GM18870 (cell line): Measurements from ENCODE around the gene CHRNA5.
"Not testable (repeated sequence)": the region's sequence is repeated elsewhere in the genome, so short reads cannot be mapped to it uniquely, and the experiment has no call there.

Experiments used
- ATAC-seq: cut with Tn5 transposase; IDR thresholded peaks from one replicate; pipeline ENCODE4 v1.9.1; 2021; ENCODE audit warnings: moderate library complexity; ENCODE audit not compliant: unreplicated experiment

Gene CHRNA5

DNA sequence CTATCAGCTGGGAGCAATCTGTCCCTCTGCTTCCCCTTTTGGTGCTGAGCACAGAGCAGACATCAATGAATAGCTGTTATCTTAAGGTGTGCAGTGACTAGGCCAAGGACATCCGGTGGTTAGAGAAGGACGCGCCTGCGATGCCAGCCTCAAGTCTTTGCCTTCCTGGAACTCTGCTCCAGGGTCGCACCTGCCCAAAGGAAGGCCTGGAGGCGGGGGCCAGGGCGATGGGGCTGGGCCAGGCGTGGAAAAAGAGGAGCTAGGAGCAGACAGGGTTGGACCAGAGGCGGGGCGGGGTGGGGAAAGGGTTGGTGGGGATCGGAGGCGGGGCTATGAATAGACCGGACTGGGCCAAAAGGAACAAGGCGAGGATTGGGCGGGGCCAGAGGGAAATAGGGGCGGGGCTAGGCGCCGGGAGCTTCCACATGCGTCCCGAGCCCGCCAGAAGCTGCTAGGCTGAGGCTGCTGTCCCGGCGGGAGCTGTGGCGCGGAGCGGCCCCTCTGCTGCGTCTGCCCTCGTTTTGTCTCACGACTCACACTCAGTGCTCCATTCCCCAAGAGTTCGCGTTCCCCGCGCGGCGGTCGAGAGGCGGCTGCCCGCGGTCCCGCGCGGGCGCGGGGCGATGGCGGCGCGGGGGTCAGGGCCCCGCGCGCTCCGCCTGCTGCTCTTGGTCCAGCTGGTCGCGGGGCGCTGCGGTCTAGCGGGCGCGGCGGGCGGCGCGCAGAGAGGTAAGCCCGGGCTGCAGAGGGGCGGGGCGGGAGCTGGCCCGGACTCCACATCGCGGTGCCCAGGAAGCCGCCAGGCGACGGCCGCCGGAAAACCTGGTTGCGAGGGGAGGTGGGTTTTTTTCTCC lies at the start of gene CHRNA5:
Gene CHRNA5 (plus strand): TSS at position 424 of the 854 bp plus-strand sequence. CDS start 200 bp downstream, at position 624.
- ATAC-seq: peak; percentile 49

DNA sequence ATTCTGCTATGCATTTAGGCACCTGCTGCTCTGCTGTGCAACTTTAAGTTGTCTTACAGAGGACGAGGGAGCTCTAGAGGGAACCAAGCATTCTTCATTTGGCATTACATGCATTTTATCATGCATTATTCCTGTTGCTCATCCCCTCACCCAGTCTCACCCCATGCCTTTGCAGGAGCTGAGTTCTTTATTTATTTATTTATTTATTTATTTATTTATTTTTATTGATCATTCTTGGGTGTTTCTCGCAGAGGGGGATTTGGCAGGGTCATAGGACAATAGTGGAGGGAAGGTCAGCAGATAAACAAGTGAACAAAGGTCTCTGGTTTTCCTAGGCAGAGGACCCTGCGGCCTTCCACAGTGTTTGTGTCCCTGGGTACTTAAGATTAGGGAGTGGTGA lies 45.3 kb upstream of the CHRNA5 start:
- not testable (repeated sequence) for ATAC-seq

DNA sequence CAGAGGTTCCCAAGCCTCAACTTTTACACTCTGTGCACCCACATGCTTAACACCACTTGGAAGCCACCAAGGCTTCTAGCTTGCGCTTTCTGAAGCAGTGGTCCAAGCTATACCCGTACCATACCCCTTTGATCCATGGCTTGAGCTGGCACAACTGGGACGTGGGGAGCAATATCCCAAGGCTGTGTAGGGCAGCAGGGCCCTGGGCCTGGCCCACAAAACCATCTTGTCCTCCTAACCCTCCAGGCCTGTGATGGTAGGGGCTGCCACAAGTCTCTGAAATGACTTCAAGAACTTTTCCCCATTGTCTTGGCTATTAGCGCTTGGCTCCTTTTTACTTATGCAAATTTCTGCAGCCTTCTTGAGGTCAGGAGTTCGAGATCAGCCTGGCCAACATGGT lies 41.1 kb upstream of the CHRNA5 start:
- no peak for ATAC-seq

DNA sequence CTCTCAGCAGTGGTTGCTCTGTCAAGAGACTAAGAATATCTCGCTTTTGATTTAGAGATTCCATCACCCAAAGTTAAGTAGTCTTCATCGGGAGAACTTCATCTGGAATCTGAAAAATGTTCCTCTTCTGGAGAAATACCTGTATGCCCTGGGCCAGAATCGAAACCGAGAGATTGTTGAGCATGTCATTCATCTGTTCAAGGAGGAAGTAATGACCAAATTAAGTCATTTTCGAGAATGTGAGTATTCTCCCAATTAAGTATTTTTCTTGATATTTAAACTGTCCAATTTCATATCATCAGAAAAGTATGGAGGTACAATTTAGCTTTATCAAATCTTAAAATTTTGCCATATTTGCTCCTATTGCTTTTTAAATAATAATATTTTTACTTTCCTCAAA lies 38.0 kb upstream of the CHRNA5 start:
- ATAC-seq: no peak

DNA sequence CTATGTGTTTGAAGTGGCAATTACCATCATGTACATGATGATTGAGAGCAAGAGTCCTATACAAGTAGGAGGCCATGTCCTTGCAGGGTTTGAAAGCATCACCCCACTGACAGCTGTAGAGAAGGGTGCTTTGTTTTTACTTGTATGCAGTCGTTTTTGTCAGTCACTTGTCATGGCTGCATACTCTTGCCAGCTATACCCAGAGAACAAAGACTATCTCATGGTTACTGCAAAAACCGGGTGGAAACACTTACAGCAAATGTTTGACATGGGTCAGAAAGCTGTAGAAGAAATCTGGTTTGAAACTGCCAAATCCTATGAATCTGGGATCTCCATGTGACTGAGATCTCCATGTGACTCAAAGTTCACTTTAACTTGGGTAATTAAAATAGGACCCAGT lies 32.0 kb upstream of the CHRNA5 start:
- ATAC-seq: no peak

DNA sequence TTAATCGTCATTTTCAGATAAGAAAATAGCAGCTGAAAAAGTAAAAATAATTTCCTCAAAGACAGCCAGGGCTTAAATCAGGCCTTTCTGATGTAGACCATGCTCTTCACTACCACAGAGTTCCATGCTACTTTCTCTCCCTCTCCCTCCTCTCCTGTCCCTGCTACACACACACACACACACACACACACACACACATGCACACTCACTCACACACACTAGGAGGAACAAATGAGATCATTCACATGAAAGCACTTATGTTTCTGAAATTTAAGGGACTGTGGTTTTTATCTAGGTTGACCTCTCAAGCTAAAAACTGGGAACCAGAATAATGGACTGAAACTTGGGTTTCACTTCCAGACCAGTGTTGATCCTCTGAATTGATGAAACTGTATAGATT lies 29.2 kb upstream of the CHRNA5 start:
- ATAC-seq: no peak

DNA sequence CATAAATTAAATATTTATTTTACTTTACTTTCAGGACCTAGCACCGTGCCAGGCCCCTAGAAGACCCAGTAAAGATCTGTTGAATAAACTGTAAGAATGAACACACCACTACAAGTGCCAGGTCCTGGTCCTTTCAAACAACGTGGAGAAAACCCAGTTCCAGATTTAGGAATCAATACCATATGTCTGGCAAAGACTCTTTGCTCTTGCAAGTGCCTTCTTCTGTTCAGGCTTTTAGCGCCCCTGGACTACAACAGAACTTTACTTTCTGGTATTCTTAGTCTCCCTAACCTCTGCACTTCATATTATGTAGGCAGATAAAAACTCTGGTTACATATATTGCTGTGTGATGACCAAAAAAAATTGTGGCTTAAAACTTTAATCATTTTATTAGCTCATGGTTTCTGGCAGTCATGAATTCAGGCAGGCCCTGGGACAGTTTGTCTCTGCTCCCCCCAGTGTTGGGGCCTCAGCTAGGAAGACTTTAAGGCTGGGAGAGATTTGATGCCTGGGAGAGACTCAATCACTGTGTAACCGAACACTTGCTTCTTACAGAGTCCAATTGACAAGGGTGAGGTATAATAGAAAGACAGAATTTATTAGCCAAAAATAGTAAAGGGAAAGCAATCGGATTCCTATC lies 27.9 kb upstream of the CHRNA5 start:
- ATAC-seq: no peak

DNA sequence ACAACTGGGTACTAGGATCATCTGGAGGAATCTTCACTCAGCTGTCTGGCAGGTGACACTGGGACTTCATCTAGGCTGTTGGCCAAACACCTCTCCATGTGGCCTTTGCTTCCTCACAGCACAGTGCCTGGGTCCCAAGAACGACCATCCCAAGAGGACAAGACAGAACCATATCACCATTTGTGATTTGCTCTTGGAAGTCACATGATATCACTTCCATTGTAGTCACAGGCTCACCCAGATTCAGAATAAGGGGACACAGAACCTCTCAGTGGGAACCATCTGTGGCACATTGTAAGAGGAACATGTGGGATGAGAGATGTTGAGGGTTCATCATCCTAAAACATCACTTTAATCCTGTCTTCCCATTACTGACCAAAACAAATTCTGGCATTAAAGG lies 27.0 kb upstream of the CHRNA5 start:
- ATAC-seq: no peak

DNA sequence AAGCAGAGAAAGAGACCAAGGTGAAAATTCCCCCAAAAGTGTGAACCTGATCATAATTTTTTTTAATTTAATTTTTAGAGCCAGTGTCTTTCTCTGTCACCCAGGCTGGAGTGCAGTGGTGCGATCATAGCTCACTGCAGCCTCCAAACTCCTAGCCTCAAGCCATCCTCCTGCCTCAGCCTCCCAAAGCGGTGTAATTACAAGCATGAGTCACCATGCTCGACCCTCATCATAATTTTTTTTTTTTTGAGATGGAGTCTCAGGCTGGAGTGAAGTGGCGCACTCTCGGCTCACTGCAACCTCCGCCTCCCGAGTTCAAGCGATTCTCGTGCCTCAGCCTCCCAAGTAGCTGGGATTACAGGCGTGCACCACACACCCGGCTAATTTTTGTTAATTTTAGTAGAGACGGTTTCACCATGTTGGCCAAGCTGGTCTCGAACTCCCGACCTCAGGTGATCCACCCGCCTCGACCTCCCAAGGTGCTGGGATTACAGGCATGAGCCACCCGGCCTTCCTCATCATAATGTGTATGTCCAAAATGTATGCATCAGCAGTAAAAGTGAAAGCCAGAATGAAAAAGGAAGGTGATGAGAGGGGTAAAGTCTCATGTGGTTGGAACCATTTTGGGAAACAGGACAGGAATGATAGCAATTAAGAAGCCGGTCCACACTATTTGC lies 25.7 kb upstream of the CHRNA5 start:
- ATAC-seq: not testable (repeated sequence)

DNA sequence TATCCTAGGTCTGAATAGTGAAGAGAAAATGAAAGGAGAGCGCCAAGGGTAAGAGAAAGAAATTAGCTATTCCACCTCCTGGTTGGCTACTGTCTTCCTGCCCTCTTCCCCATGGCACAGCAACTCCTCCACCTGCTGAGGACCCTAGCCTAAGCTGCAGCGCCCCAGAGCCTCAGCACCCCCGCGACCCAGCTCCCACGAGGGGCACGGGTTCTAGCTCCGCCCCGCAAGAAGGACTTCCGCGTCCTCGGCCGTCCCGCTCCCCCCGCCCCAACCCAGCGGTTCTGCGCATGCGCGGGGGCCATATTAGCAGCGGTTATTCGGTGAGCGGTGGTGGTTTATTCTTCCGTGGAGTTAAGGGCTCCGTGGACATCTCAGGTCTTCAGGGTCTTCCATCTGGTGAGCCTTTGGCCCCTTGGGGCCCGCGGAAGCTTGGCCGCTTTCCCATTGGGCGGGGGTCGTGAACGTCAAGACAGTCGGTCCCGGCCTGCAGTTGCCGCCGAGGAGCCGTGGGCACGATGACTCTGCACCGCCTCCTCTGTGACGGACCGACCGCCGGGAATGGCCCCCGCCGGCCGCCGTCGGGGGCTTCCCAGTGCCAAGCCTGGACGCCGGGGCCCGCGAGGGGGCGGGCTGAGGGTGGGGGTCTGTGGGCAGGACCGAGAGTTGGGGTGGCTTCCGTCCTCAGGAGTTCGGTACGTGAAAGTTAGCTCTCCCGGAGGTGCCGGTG lies 25.0 kb upstream of the CHRNA5 start, which contains the start of gene PSMA4:
Gene PSMA4 (plus strand): TSS at position 304 of the 730 bp plus-strand sequence. CDS start 1,484 bp downstream, outside the sequence.
- peak; percentile 63 for ATAC-seq

DNA sequence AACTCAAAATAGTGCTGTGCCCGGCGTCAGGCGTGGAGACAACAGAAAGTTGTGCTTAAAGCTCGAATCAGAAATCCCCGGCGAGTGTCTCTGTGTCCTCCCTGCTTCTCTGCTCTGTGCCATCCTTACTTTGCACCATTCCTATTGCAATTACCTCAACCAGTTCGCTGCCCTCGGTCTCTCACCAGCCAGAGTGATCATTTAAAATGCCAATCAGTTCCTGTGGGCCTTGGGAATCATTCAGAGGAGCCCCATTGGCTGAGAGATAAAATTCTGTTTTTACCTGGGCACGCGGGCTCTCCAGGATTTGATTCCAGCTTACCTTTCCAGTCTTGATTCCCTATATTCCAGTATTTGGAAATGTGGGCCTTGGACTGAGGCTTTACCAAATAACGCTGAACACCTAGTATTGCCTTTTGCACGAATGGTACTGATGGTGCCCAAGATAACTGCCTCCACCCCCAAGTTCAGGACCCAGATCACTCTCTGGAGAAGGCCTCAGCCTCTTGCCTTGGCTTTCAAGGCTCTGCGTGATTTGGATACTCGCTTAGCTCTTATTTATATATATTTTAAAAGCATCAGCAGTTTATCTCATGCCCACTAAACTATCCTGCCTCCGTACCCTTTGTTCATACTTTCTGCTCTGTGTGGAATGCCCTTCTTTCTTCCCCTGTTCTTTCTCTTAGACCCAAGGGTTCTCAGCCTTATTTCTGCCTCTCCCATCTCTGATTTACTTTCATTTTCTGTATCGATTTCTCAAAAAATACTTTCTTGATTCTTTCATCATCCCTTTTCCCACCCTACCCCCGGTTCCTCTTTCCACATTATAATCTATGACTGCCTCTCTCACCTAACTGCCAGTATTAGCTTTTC lies 24.2 kb upstream of the CHRNA5 start:
- no peak for ATAC-seq

DNA sequence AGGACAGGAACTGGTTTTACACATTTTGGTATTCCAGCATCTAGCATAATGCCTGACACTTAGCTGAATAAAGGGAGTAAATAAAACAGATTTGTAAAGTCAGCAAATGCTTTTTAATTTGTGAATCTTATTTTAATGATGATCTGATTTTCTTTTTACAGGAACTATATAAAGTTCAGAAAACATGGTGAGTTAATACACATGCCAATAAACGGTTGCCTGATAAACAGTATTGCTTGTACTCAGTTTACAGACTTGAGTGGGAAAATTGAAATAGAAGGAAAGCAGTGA lies 23.6 kb upstream of the CHRNA5 start:
- ATAC-seq: no peak

DNA sequence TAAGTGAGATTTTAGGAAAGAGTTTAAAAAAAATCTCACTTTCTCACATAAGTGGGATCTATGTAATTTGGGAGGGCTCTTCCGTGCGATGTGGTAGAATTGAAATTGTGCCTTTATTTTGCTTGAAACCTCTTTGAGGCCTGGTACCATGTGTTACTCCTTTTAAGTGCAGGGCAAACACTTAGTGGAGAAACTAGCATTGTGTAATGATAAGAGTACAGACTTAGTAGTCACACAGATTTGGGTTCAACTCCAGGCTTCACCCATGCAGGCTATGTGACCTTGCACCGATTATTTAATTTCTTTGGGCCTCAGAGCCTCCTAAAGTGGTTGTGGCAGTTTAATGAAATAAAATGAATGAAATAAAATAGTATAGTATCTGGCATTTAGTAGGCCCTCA lies 22.7 kb upstream of the CHRNA5 start:
- no peak for ATAC-seq

DNA sequence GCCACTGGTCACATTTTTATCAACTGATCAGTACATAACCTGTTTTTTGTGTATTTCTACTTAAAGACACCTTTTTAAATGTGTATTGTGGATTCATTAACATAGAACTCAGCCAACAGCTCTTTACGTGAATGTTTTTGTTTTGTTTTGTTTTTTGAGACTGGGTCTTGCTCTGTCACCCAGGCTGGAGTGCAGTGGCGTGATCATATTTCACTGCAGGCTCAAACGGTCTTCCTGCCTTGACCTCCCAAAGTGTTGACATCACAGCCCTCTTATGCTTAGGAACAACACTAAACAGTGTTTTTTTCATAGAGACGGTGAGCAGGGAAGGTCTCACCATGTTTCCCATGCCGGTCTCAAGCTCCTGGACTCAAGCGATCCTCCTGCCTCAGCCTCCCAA lies 15.1 kb upstream of the CHRNA5 start:
- ATAC-seq: no peak

DNA sequence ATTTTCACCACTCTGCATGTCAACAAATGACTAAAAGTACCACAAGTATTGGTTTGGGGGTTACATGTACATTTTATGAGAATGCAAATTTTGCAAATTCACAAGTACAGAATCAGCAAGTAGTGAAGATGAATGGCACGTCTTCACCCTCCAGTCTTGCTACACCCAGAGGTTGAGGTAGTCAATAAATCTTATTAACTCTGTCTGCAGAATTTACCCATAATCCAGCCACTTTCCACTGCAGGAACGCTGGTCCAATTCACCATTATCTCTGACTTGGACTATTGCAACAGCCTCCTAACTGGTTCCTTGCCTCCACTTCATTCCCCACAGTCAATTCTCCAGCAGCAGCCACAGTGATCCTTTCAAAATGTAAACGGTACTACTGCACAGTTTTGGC lies 14.5 kb upstream of the CHRNA5 start:
- ATAC-seq: no peak

DNA sequence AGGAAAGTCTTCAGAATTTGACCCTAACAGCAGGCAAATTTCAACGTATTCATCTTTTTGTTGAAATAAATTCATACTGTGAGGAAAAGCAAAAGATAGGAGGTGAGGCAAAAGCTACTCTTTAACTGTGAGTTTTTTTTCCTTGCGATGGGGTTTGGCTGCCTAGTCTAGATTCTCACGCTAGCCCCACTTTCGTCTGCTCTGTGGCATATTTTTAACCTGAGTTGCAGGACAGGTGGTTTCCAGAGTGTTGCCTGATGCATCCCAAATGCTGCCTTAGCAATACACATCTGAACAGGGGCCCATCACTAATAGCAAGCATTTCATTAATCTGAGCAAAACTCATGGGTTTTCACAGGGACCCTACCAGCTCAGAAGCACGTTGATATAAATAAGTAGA lies 13.4 kb upstream of the CHRNA5 start:
- ATAC-seq: no peak

DNA sequence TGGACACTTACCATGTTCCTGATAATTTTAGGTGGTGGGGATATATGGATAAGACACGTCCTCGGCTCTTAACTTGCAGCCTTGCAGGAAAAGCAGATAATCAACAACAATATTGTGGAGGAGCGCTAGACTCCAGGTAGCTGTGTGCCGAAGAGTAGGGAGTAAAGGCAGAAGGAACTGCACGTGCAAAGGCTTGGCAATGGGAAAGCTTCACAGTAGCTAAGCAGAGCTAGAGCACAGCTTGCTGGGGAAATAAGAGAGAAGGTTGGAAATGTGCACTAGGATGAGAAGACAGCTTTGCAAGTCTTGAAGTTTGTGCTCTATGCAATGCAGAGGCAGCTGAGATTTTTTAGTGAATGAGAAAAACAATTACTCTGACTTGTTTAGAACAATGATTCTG lies 12.7 kb upstream of the CHRNA5 start:
- ATAC-seq: no peak

DNA sequence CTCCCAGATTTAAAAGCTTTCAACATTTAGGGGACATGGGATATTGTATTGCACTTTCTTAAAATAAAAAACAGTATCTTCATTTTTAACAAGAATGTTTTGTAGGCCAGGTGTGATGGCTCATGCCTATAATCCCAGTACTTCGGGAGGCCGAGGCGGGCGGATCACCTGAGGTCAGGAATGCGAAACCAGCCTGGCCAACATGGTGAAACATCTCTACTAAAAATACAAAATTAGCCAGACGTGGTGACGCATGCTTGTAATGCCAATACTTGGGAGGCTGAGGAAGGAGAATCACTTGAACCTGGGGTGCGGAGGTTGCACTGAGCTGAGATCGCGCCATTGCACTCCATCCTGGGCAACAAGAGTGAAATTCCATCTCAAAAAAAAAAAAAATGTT lies 5.1 kb upstream of the CHRNA5 start:
- ATAC-seq: not testable (repeated sequence)

DNA sequence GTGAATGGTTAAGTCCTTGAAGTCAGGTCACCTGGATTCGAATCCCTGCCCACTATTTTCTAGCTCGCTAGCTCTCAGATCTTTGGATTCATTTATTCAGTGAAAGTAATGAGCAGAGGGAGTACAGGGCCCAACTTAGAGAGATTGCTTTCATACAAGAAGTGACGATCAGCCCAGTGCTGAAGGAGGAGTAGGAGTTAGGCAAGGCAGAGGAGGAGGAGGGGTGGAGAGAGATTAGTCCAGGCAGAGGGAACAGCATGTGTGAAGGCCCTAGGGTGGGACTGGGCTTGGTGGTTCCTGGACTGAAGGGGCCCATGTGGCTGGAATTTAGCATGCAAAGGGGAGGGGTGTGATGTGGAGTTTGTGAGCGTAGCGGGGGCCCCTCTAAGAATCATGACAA lies 3.8 kb upstream of the CHRNA5 start:
- ATAC-seq: no peak

DNA sequence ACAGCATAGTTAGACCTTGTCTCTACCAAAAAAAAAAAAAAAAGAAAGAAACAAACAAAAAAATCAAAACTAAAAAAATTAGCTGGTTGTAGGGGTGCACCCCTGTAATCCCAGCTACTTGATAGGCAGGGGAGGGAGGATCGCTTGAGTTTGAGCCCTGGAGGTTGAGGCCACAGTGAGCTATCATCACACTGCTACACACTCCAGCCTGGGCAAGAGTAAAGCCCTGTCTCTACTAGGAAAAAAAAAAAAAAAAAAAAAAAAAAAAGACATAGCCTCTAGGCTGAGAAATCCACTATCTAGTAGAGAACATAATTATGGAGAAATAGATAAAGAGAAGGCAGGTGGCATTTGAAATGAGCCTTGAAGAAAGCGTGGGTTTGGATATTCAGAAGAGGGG lies 2.2 kb upstream of the CHRNA5 start:
- no peak for ATAC-seq
